ENCODE data around the gene MIA2. TPM values are rescaled to one million over a fixed set of nuclear protein-coding genes. Genes with fewer than 3 reads are reported as not detected.

MIA2 gene, protein sequence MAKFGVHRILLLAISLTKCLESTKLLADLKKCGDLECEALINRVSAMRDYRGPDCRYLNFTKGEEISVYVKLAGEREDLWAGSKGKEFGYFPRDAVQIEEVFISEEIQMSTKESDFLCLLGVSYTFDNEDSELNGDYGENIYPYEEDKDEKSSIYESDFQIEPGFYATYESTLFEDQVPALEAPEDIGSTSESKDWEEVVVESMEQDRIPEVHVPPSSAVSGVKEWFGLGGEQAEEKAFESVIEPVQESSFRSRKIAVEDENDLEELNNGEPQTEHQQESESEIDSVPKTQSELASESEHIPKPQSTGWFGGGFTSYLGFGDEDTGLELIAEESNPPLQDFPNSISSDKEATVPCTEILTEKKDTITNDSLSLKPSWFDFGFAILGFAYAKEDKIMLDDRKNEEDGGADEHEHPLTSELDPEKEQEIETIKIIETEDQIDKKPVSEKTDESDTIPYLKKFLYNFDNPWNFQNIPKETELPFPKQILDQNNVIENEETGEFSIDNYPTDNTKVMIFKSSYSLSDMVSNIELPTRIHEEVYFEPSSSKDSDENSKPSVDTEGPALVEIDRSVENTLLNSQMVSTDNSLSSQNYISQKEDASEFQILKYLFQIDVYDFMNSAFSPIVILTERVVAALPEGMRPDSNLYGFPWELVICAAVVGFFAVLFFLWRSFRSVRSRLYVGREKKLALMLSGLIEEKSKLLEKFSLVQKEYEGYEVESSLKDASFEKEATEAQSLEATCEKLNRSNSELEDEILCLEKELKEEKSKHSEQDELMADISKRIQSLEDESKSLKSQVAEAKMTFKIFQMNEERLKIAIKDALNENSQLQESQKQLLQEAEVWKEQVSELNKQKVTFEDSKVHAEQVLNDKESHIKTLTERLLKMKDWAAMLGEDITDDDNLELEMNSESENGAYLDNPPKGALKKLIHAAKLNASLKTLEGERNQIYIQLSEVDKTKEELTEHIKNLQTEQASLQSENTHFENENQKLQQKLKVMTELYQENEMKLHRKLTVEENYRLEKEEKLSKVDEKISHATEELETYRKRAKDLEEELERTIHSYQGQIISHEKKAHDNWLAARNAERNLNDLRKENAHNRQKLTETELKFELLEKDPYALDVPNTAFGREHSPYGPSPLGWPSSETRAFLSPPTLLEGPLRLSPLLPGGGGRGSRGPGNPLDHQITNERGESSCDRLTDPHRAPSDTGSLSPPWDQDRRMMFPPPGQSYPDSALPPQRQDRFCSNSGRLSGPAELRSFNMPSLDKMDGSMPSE (N-terminal part only)
- 25.3 TPM for total RNA-seq

DNA sequence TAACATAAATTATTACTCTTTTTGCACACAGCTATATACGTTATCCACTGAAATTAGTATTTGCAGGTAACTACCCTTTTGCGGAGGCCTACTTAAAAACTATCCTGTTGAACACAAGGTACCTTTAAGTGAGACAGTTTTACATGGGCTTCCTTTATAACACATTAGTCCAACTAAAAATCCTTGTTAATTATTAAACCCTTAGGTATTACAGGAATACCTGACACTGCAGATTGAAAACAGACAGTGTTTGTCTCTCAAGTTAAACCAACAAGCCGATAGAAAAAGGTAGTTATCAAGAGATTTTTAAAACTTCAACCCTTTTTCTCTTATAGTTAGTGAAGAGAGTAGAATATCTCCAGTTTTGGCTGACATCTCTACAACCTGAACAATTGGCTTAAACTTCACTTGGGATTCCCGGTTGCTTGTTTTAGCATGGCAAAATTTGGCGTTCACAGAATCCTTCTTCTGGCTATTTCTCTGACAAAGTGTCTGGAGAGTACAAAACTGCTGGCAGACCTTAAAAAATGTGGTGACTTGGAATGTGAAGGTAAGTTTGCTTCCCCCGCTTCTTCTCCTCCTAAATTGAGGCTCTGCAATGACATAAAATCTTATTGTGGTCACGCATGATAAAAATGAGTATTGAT, at the start of gene MIA2:
Gene MIA2 (plus strand): TSS at position 236 of the 647 bp plus-strand sequence. CDS start 200 bp downstream, at position 436.
- H3K27me3 ChIP-seq = no peaks in the 10 kb centered on the region
- intact Hi-C loops (cut with DNase I) = no loop called here
- no peak within 1 kb of the TSS for H3K4me3 ChIP-seq
- DNase-seq (ENCODE audit: extremely low spot score in 2 of 2) = no peak
- no peaks in the 10 kb centered on the region for H3K9me3 ChIP-seq
- TF ChIP-seq, protein P1, sequence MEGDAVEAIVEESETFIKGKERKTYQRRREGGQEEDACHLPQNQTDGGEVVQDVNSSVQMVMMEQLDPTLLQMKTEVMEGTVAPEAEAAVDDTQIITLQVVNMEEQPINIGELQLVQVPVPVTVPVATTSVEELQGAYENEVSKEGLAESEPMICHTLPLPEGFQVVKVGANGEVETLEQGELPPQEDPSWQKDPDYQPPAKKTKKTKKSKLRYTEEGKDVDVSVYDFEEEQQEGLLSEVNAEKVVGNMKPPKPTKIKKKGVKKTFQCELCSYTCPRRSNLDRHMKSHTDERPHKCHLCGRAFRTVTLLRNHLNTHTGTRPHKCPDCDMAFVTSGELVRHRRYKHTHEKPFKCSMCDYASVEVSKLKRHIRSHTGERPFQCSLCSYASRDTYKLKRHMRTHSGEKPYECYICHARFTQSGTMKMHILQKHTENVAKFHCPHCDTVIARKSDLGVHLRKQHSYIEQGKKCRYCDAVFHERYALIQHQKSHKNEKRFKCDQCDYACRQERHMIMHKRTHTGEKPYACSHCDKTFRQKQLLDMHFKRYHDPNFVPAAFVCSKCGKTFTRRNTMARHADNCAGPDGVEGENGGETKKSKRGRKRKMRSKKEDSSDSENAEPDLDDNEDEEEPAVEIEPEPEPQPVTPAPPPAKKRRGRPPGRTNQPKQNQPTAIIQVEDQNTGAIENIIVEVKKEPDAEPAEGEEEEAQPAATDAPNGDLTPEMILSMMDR (IDR thresholded peaks at IDR 0.05) = no peak
- no peak for TF ChIP-seq POLR2A (IDR thresholded peaks at IDR 0.05)
- no peak for TF ChIP-seq POLR2AphosphoS5 (IDR thresholded peaks at IDR 0.05; ENCODE audit: insufficient read depth in 1 of 2, low read depth in 1 of 2)
- H3K27ac ChIP-seq = no peak within 1 kb of the TSS
- no peaks in the 10 kb centered on the region for H3K4me1 ChIP-seq
- H3K36me3 ChIP-seq = no peaks in the 10 kb centered on the region

DNA sequence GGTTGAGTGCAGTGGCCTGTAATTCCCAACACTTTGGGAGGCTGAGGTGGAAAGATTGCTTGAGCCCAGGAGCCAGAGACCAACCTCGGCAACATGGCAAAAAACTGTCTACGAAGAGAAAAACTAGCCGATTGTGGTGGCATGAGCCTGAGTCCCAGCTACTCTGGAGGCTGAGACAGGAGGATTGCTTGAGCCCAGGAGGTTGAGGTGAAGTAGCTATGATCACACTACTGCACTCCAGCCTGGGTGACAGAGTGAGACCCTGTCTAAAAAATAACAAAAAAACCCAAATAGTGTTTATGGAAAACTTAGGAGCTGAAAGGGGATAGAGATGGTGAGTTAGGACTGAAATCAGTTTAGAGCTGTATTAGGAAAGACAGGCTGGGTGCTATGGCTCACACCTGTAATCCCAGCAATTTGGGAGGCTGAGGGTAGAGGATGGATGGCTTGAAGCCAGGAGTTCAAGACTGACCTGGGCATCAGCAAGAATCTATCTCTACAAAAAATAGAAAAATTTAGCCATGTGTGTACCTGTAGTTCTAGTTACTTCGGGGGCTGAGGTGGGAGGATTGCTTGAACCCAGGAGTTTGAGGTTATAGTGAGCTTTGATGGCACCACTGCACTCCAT, 49.0 kb upstream of the MIA2 start:
- Histone ChIP-seq H3K27ac (no peak overlapping the region), H3K4me1 (no peaks in the 10 kb centered on the region), H3K36me3 (peaks cover 0 to 51% of the 10 kb centered on the region in 2 donors), H3K4me3 (no peak overlapping the region), H3K27me3 (no peaks in the 10 kb centered on the region), H3K9me3 (no peaks in the 10 kb centered on the region)
- no peak for DNase-seq (ENCODE audit: extremely low spot score in 2 of 2)
- TF ChIP-seq POLR2AphosphoS5 (IDR thresholded peaks at IDR 0.05; ENCODE audit: insufficient read depth in 1 of 2, low read depth in 1 of 2) (no peak), POLR2A (IDR thresholded peaks at IDR 0.05) (no peak)
- TF ChIP-seq, protein P1 (IDR thresholded peaks at IDR 0.05) = no peak
- intact Hi-C loops (cut with DNase I) = no loop called here

DNA sequence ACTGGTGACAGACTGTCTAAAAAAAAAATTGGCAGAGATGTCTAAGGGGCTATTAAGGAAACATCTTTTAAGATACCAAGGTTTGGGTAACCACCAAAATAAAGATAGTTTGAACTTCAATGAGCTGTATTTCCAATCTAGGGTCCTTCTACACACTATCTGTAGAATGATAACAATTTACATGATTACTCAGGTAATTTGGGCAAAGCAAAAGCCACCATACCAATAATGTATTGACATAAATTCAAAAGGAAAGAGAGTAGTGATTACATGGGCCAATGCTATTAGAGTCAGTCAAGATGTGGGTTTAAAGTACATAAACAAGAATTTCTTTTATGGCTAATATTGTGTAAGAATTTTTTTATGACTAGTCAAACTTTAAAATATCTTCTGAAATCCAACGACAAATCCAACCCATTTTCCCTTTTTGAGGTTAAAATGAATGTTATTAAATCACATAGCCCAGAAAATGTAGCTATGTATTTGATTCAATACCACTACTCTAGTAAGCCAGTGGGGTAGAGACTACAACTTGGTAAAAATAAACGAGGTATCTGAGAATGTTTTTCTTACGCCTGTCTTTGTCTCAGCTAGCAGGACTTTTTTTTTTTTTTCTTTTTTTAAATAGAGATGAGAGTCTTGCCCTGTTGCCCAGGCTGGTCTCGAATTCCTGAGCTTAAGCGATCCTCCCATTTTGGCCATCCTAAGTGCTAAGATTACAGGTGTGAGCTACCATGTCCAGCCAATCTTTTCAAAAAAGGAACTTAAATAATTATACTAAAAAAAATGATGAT, 48.3 kb upstream of the MIA2 start:
- Histone ChIP-seq H3K4me3 (no peak overlapping the region), H3K9me3 (no peaks in the 10 kb centered on the region), H3K27ac (no peak overlapping the region), H3K27me3 (no peaks in the 10 kb centered on the region), H3K36me3 (peaks cover 0 to 44% of the 10 kb centered on the region in 2 donors), H3K4me1 (no peaks in the 10 kb centered on the region)
- TF ChIP-seq, protein P1 (IDR thresholded peaks at IDR 0.05) = no peak
- TF ChIP-seq POLR2AphosphoS5 (IDR thresholded peaks at IDR 0.05; ENCODE audit: insufficient read depth in 1 of 2, low read depth in 1 of 2) (no peak), POLR2A (IDR thresholded peaks at IDR 0.05) (no peak)
- no peak for DNase-seq (ENCODE audit: extremely low spot score in 2 of 2)
- intact Hi-C loops (cut with DNase I) = no loop called here

All from vagina (tissue), 2 donors.